ENCODE data around the gene PRRX1.
A peak's percentile ranks its signal among the peaks of the same experiment; 100 is the strongest.

The PRRX1 gene

GRCh38 chr1:170623171-170623570, 40.8 kb upstream of the PRRX1 start:
- ChIA-PET CTCF (no interaction called here), POLR2A (no interaction called here)
- TF ChIP-seq L3MBTL2 (conservative IDR thresholded peaks at IDR 0.05): 0 out of 2 replicates have a peak, but pooled peaks have one; percentile 16
- no peak for TF ChIP-seq FOXK2 (IDR thresholded peaks at IDR 0.05)
- DNase-seq (ENCODE audit: extremely low spot score): no peak

GRCh38 chr1:170624146-170624545, 39.8 kb upstream of the PRRX1 start:
- no peak for DNase-seq (ENCODE audit: extremely low spot score)
- ChIA-PET POLR2A (no interaction called here), CTCF (no interaction called here)
- no peak for TF ChIP-seq CTBP1 (IDR thresholded peaks at IDR 0.05; ENCODE audit: borderline replicate concordance)
- no peak for TF ChIP-seq SP1 (IDR thresholded peaks at IDR 0.05)
- TF ChIP-seq L3MBTL2 (conservative IDR thresholded peaks at IDR 0.05): no peak
- no peak for TF ChIP-seq FOXK2 (IDR thresholded peaks at IDR 0.05)
- TF ChIP-seq ELF4 (IDR thresholded peaks at IDR 0.05): no peak
- no peak for TF ChIP-seq BHLHE40 (IDR thresholded peaks at IDR 0.05; ENCODE audit: borderline replicate concordance)
- TF ChIP-seq NFRKB (IDR thresholded peaks at IDR 0.05): no peak
- TF ChIP-seq FOXA1 (IDR thresholded peaks at IDR 0.05): no peak
- TF ChIP-seq PKNOX1 (IDR thresholded peaks at IDR 0.05): no peak
- no peak for TF ChIP-seq ZNF384 (IDR thresholded peaks at IDR 0.05)
- no peak for TF ChIP-seq SUZ12 (IDR thresholded peaks at IDR 0.05)
- TF ChIP-seq ARNT (IDR thresholded peaks at IDR 0.05): no peak
- no peak for TF ChIP-seq HDGF (IDR thresholded peaks at IDR 0.05; ENCODE audit: borderline replicate concordance)
- no peak for TF ChIP-seq TARDBP (IDR thresholded peaks at IDR 0.05)
- TF ChIP-seq FOXM1 (IDR thresholded peaks at IDR 0.05; ENCODE audit: borderline replicate concordance): no peak

- no peak for TF ChIP-seq FOXM1 (IDR thresholded peaks at IDR 0.05; ENCODE audit: borderline replicate concordance)
- no peak for TF ChIP-seq SUZ12 (IDR thresholded peaks at IDR 0.05)
- TF ChIP-seq NFRKB (IDR thresholded peaks at IDR 0.05): no peak
- no peak for TF ChIP-seq FOXK2 (IDR thresholded peaks at IDR 0.05)
- TF ChIP-seq LEF1 (IDR thresholded peaks at IDR 0.05; ENCODE audit: borderline replicate concordance): no peak
- TF ChIP-seq HDGF (IDR thresholded peaks at IDR 0.05; ENCODE audit: borderline replicate concordance): no peak
- TF ChIP-seq ARNT (IDR thresholded peaks at IDR 0.05): no peak
- TF ChIP-seq BHLHE40 (IDR thresholded peaks at IDR 0.05; ENCODE audit: borderline replicate concordance): no peak
- no peak for TF ChIP-seq L3MBTL2 (conservative IDR thresholded peaks at IDR 0.05)
- no peak for TF ChIP-seq FOXA1 (IDR thresholded peaks at IDR 0.05)
- no peak for TF ChIP-seq ZNF384 (IDR thresholded peaks at IDR 0.05)
- no peak for TF ChIP-seq ELF4 (IDR thresholded peaks at IDR 0.05)
- no peak for DNase-seq (ENCODE audit: extremely low spot score)
- POLR2A ChIA-PET: no interaction called here
- CTCF ChIA-PET: no interaction called here
These were observed 33.0 kb upstream of the PRRX1 start for GRCh38 chr1:170630977-170631376.

- DNase-seq (ENCODE audit: extremely low spot score): no peak
- POLR2A ChIA-PET: no interaction called here
- CTCF ChIA-PET: no interaction called here
- no peak for TF ChIP-seq ZNF384 (IDR thresholded peaks at IDR 0.05)
These were observed 29.6 kb upstream of the PRRX1 start for GRCh38 chr1:170634293-170634692.

- TF ChIP-seq ARNT (IDR thresholded peaks at IDR 0.05) (no peak), ZNF384 (IDR thresholded peaks at IDR 0.05) (no peak), TARDBP (IDR thresholded peaks at IDR 0.05) (no peak), SUZ12 (IDR thresholded peaks at IDR 0.05) (no peak), FOXK2 (IDR thresholded peaks at IDR 0.05) (no peak), L3MBTL2 (conservative IDR thresholded peaks at IDR 0.05) (no peak), FOXM1 (IDR thresholded peaks at IDR 0.05; ENCODE audit: borderline replicate concordance) (no peak), ELF4 (IDR thresholded peaks at IDR 0.05) (no peak), HDGF (IDR thresholded peaks at IDR 0.05; ENCODE audit: borderline replicate concordance) (no peak), FOXA1 (IDR thresholded peaks at IDR 0.05) (no peak), CTBP1 (IDR thresholded peaks at IDR 0.05; ENCODE audit: borderline replicate concordance) (no peak), SP1 (IDR thresholded peaks at IDR 0.05) (no peak), LEF1 (IDR thresholded peaks at IDR 0.05; ENCODE audit: borderline replicate concordance) (no peak), NFRKB (IDR thresholded peaks at IDR 0.05) (no peak), PKNOX1 (IDR thresholded peaks at IDR 0.05) (no peak)
- ChIA-PET CTCF (no interaction called here), POLR2A (no interaction called here)
- DNase-seq (ENCODE audit: extremely low spot score): no peak
These were observed 29.0 kb upstream of the PRRX1 start for GRCh38 chr1:170634824-170635410.

GRCh38 chr1:170640581-170640980, 23.4 kb upstream of the PRRX1 start:
- TF ChIP-seq PKNOX1 (IDR thresholded peaks at IDR 0.05) (no peak), NFRKB (IDR thresholded peaks at IDR 0.05) (no peak), FOXK2 (IDR thresholded peaks at IDR 0.05) (no peak), CTBP1 (IDR thresholded peaks at IDR 0.05; ENCODE audit: borderline replicate concordance) (no peak), LEF1 (IDR thresholded peaks at IDR 0.05; ENCODE audit: borderline replicate concordance) (no peak), TARDBP (IDR thresholded peaks at IDR 0.05) (no peak), ELF4 (IDR thresholded peaks at IDR 0.05) (no peak), ARNT (IDR thresholded peaks at IDR 0.05) (no peak), BHLHE40 (IDR thresholded peaks at IDR 0.05; ENCODE audit: borderline replicate concordance) (no peak), HDGF (IDR thresholded peaks at IDR 0.05; ENCODE audit: borderline replicate concordance) (no peak), FOXA1 (IDR thresholded peaks at IDR 0.05) (no peak), ZNF384 (IDR thresholded peaks at IDR 0.05) (no peak), FOXM1 (IDR thresholded peaks at IDR 0.05; ENCODE audit: borderline replicate concordance) (no peak), SUZ12 (IDR thresholded peaks at IDR 0.05) (no peak), L3MBTL2 (conservative IDR thresholded peaks at IDR 0.05) (no peak), SP1 (IDR thresholded peaks at IDR 0.05) (no peak)
- ChIA-PET POLR2A (no interaction called here), CTCF (no interaction called here)
- no peak for DNase-seq (ENCODE audit: extremely low spot score)

Measured in HEK293T (cell line).